ENCODE measurements around the gene AKAP12.

The AKAP12 gene

GRCh38 chr6:151224076-151224475 is 15.7 kb upstream of the AKAP12 start:
- no peaks in the 10 kb centered on the region for H3K36me3 ChIP-seq (ENCODE audit: control insufficient read depth, low read length)
- no peak overlapping the region for H3K4me3 ChIP-seq (ENCODE audit: low read length)
- H3K79me2 ChIP-seq (ENCODE audit: control insufficient read depth, low read length) = no peaks in the 10 kb centered on the region
- H3F3A ChIP-seq (ENCODE audit: control insufficient read depth, insufficient read depth) = no peaks in the 10 kb centered on the region
- H4K20me1 ChIP-seq (ENCODE audit: control insufficient read depth, insufficient read depth, low read depth, low read length) = no peaks in the 10 kb centered on the region
- H3K4me1 ChIP-seq (ENCODE audit: control insufficient read depth, low read length) = no peaks in the 10 kb centered on the region
- no peaks in the 10 kb centered on the region for H3K27me3 ChIP-seq (ENCODE audit: control insufficient read depth, low read length)
- TF ChIP-seq CTCF (IDR thresholded peaks at IDR 0.05; ENCODE audit: low read depth, low read length, poor library complexity, severe bottlenecking) (no peak), EZH2phosphoT487 (IDR thresholded peaks at IDR 0.05; ENCODE audit: borderline replicate concordance, low read length) (no peak)
- no peak overlapping the region for H3K27ac ChIP-seq (ENCODE audit: low read depth, low read length)
- no peaks in the 10 kb centered on the region for H3K9me3 ChIP-seq (ENCODE audit: control insufficient read depth, insufficient read depth, low read length)
- H3K4me2 ChIP-seq (ENCODE audit: low read length) = no peak overlapping the region
- H3K9me2 ChIP-seq (replicated peaks; ENCODE audit: control insufficient read depth, low read length) = no peaks in the 10 kb centered on the region

GRCh38 chr6:151225919-151226318 is 13.8 kb upstream of the AKAP12 start:
- Histone ChIP-seq H3K9me3 (ENCODE audit: control insufficient read depth, insufficient read depth, low read length) (no peaks in the 10 kb centered on the region), H3K36me3 (ENCODE audit: control insufficient read depth, low read length) (no peaks in the 10 kb centered on the region), H3K4me1 (ENCODE audit: control insufficient read depth, low read length) (no peaks in the 10 kb centered on the region), H3K27ac (ENCODE audit: low read depth, low read length) (no peak overlapping the region), H4K20me1 (ENCODE audit: control insufficient read depth, insufficient read depth, low read depth, low read length) (no peaks in the 10 kb centered on the region), H3K79me2 (ENCODE audit: control insufficient read depth, low read length) (no peaks in the 10 kb centered on the region), H3K9me2 (replicated peaks; ENCODE audit: control insufficient read depth, low read length) (no peaks in the 10 kb centered on the region), H3K27me3 (ENCODE audit: control insufficient read depth, low read length) (no peaks in the 10 kb centered on the region), H3F3A (ENCODE audit: control insufficient read depth, insufficient read depth) (no peaks in the 10 kb centered on the region), H3K4me3 (ENCODE audit: low read length) (no peak overlapping the region), H3K4me2 (ENCODE audit: low read length) (no peak overlapping the region)
- TF ChIP-seq CTCF (IDR thresholded peaks at IDR 0.05; ENCODE audit: low read depth, low read length, poor library complexity, severe bottlenecking) = no peak
- no peak for TF ChIP-seq EZH2phosphoT487 (IDR thresholded peaks at IDR 0.05; ENCODE audit: borderline replicate concordance, low read length)

- Histone ChIP-seq H3K4me3 (ENCODE audit: low read length) (no peak overlapping the region), H3K4me1 (ENCODE audit: control insufficient read depth, low read length) (no peaks in the 10 kb centered on the region), H3K9me3 (ENCODE audit: control insufficient read depth, insufficient read depth, low read length) (no peaks in the 10 kb centered on the region), H3K27me3 (ENCODE audit: control insufficient read depth, low read length) (no peaks in the 10 kb centered on the region), H3K79me2 (ENCODE audit: control insufficient read depth, low read length) (no peaks in the 10 kb centered on the region), H3K9me2 (replicated peaks; ENCODE audit: control insufficient read depth, low read length) (no peaks in the 10 kb centered on the region), H3K4me2 (ENCODE audit: low read length) (no peak overlapping the region), H3K36me3 (ENCODE audit: control insufficient read depth, low read length) (no peaks in the 10 kb centered on the region), H3F3A (ENCODE audit: control insufficient read depth, insufficient read depth) (no peaks in the 10 kb centered on the region), H3K27ac (ENCODE audit: low read depth, low read length) (no peak overlapping the region), H4K20me1 (ENCODE audit: control insufficient read depth, insufficient read depth, low read depth, low read length) (no peaks in the 10 kb centered on the region)
- TF ChIP-seq CTCF (IDR thresholded peaks at IDR 0.05; ENCODE audit: low read depth, low read length, poor library complexity, severe bottlenecking) (no peak), EZH2phosphoT487 (IDR thresholded peaks at IDR 0.05; ENCODE audit: borderline replicate concordance, low read length) (no peak)
These were observed 10.9 kb upstream of the AKAP12 start for GRCh38 chr6:151228788-151229400.

All from DOHH2 (cell line).